NCI-H748 (cell line): ENCODE data around the gene PYDC1.
"Not testable (repeated sequence)": the region's sequence is repeated elsewhere in the genome, so short reads cannot be mapped to it uniquely, and the experiment has no call there.

Experiments used
- DNase-seq: peaks from one replicate; lab custom pipeline; 2025; ENCODE audit not compliant: unreplicated experiment; lab: John Stamatoyannopoulos, UW

The PYDC1 gene

GRCh38 chr16:31223044-31223443 lies 6.1 kb upstream of the PYDC1 start:
- no peak for DNase-seq

DNA sequence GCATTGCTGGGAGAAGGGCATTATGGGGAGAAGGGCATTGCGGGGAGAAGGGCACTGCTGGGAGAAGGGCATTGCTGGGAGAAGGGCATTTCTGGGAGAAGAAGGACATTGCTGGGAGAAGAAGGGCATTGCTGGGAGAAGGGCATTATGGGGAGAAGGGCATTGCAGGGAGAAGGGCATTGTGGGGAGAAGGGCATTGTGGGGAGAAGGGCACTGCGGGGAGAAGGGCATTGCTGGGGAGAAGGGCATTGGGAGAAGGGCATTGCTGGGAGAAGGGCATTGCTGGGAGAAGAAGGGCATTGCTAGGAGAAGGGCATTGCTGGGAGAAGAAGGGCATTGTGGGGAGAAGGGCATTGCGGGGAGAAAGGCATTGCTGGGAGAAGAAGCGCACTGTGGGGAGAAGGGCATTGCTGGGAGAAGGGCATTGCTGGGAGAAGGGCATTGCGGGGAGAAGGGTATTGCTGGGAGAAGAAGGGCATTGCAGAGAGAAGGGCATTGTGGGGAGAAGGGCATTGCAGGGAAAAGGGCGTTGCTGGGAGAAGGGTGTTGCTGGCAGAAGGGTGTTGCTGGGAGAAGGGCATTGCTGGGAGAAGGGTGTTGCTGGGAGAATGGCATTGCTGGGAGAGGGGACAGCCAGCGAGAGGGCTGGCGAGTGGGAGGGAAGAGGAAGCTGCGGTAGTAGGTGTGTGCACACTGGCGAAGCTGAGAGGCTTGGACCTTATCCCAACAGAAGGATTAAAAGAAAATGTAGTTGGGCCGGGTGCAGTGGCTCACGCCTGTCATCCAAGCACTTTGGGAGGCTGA lies 4.6 kb upstream of the PYDC1 start:
- no peak for DNase-seq

DNA sequence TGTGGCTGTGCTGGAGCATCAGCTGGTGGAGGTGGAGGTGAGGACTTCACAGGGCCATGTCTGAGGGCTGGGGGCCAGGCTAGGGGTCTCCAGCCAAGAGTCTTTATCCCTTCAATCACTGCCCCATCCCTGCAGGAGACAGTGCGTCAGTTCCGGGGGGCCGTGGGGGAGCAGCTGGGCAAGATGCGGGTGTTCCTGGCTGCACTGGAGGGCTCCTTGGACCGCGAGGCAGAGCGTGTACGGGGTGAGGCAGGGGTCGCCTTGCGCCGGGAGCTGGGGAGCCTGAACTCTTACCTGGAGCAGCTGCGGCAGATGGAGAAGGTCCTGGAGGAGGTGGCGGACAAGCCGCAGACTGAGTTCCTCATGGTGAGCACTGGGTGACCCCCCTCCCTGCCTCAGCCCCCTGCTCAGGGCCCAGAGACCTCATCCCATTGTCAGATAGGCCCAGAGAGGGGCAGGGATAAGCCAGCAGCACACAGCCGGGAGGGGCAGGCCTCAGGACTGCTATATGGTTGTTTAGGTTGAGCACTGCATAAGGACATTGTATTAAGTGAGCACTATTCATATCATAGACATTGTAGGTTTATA lies 2.3 kb upstream of the PYDC1 start:
- no peak for DNase-seq

GRCh38 chr16:31217136-31217530 lies 198 bp upstream of the PYDC1 start:
- DNase-seq = no peak

GRCh38 chr16:31215287-31216162 lies 1.4 kb downstream of the PYDC1 start:
- DNase-seq = peak; percentile 52

GRCh38 chr16:31214708-31215286 lies 2.1 kb downstream of the PYDC1 start:
- DNase-seq = peak; percentile 14

GRCh38 chr16:31213877-31214707 lies 2.8 kb downstream of the PYDC1 start, which contains the start of gene TRIM72:
TRIM72 (plus strand) TSS chr16:31214119; CDS start chr16:31214739, 620 bp downstream.
- DNase-seq = no peak

DNA sequence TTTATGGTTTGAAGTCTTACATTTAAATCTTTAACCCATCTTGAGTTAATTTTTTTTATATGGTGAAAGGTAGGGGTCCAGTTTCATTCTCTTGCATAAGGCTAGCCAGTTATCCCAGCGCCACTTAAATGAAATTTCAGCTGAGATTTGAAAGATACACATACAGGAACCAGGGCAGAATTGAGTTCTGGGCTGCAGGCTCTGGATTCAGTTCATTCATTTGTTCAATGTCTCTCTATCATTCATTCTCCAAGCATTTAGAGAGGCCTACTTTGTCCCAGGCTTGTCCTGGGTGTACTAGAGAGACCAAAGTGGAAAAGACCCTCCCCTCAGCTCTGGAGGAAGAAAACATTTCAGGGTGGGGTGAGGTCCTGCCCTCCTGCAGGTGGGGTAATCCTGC lies 3.6 kb downstream of the PYDC1 start:
- no peak for DNase-seq

- no peak for DNase-seq
These were observed 10.2 kb downstream of the PYDC1 start for GRCh38 chr16:31206776-31207175.

DNA sequence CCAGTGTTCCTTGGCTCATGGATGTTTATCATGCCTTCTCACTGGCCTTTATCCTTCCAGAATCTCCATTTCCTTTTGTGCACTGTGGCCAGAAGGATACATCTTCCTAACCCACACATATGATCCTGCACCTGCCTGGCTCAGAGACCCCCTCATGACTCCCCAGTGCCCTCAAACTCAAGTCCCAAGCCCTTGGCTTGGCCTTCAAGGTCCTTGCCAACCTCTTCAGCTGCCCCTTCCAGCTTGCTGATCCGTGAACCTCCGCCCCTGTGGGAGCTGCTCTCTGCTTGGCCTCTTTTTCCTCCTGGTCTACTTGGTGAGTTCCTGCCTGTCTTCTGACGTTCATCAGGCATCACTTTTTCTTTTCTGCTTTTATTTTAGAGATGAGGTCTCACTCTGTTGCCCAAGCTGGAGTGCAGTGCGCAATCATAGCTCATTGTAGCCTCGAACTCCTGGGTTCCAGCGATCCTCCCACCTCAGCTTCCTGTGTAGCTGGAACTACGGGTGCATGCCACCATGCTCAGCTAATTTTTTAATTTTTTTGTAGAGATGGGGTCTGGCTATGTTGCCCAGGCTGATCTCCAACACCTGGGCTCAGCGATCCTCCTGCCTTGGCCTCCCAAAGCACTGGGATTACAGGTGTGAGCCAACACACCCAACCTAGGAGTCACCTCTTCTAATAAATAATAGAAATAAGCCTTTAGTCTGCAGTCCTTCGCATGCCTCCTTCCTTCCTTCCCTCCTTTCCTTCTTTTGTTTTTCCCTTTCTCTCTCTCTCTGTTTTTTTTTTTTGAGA lies 11.9 kb downstream of the PYDC1 start:
- DNase-seq = no peak

DNA sequence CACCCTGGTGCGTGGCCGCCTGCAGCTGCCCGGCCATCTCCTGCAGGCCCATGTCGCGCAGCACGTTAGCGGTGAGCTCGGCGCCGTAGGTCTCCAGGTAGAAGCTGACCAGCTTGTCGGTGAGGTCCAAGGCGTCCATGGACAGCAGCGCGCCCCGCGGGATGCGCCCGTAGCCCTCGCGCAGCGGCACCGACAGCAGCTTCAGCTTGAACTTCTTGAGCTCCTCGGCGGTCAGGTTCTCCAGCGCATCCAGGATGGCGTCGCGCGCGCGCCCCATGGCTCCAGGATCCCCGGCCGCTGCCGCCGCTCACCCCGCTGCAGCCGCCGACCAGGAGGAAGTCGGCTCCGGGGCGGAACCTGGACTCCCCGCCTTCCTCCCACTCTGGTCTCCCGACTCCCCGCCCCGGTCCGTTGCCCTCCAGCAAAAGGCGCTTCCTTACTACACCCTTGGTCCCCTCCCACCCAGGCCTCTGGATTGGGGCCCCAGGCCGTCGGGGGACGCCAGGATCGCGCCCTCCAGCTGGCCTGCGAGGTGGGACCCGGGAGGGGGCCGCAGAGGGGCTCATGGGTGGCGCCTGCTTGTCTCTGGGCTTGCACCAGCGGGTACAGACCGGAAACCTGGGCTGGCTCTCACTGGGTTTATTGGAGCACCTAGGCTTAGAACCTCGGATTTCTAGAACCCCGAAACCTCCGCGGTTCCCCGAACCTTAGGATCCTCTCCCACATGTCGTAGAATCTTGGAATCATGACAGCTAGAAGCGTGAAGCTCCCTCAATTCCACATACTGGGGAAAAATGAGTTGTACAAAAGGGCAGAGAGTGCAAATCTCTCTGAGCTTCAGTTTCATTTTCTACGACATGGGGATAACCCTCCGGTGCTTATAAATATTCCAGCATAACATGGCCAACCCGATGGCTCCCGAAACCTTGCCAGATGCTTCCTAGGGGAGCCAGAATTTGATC lies 14.2 kb downstream of the PYDC1 start, which contains the start of gene PYCARD:
Gene PYCARD (minus strand): TSS at position 347 of the 962 bp plus-strand sequence. CDS start 70 bp downstream, at position 277.
- DNase-seq = peak; percentile 46

GRCh38 chr16:31201582-31202413 lies 15.1 kb downstream of the PYDC1 start:
- peak; percentile 46 for DNase-seq

GRCh38 chr16:31200821-31201568 lies 15.9 kb downstream of the PYDC1 start:
- DNase-seq = no peak

DNA sequence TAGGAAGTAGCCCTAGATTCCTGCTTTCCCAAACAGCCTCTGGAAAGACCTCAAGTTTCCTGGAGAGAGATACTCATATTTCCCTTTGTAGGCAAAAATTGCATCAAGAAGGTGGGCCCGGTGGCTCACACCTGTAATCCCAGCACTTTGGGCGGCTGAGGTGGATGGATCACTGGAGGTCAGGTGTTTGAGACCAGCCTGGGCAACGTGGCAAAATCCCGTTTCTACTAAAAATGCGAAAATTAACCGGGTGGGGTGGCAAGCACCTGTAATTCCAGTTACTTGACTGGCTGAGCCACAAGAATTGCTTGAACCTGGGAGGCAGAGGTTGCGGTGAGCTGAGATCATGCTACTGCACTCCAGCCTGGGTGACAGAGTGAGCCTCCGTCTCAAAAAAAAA lies 16.8 kb downstream of the PYDC1 start:
- DNase-seq = not testable (repeated sequence)

DNA sequence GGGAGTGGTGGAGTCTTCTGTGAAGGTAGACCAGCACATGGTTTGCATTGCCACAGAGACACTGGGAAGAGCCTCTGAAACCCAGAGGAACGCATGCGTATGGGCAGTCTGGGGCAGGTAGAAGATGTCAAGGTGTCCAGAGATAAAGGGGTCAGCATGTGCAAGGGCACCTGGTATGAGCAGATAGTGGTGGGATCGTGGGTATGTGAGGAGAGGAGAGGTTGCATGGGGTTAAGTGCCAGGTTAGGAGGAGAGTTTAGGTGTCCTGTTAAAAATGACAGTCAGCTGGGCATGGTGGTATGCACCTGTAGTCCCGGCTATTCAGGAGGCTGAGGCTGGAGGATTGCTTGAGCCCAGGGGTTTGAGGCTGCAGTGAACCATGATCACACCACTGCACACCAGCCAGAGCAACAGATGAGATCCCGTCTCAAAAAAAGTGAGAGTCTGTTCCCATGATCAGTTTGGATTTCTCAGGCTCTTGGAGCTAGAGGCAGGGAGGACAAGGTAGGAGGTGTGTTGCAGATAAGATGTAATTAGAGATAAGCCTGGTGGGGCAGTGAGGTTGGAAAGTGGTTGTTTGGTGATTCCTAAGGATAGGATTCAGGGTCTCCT lies 17.4 kb downstream of the PYDC1 start:
- no peak for DNase-seq

- DNase-seq = no peak
These were observed 18.6 kb downstream of the PYDC1 start for GRCh38 chr16:31198207-31198882.
